Endothelial cell of umbilical vein (primary cell): ENCODE data around the gene SCIN. TPM values are rescaled to one million over a fixed set of nuclear protein-coding genes. Genes with fewer than 3 reads are reported as not detected.

Experiments
- BruUV-seq: library from RNA; stranded (reverse); fragments of 400-500 nt; replicated peaks from 2 replicates; lab custom pipeline; 2021; lab: Mats Ljungman, UMichigan
- CTCF ChIA-PET: fragments of 300-600, 350-600 bp; sonication (Branson Sonifier 250); formaldehyde crosslinking; loops from one replicate; lab custom pipeline; 2021; ENCODE audit warnings: antibody characterized with exemption, inconsistent platforms; lab: Charles Lee
- POLR2A ChIA-PET: fragments of 300-600, 350-600 bp; sonication (Branson Sonifier 250); formaldehyde crosslinking; loops from one replicate; lab custom pipeline; 2021; ENCODE audit warnings: antibody characterized with exemption, inconsistent platforms; lab: Charles Lee
- DNase-seq: peaks from one replicate; pipeline ENCODE4 v3.0.0-alpha.2; 2011; ENCODE audit warnings: low read depth, low spot score
- FAIRE-seq: peaks from 2 replicates; lab custom pipeline; 2011; peaks lifted over from hg19 to GRCh38; lab: Jason Lieb, UNC
- H2AFZ ChIP-seq: 2 replicates; pipeline ENCODE4 v1.6.0; 2012; ENCODE audit warnings: low read depth, low read length, control low read depth, inconsistent platforms
- H3K27ac ChIP-seq: 2 replicates; pipeline ENCODE4 v1.5.1; 2011; ENCODE audit warnings: low read depth, mild to moderate bottlenecking, control low read depth, low read length, moderate library complexity; ENCODE audit not compliant: insufficient read depth
- H3K27me3 ChIP-seq, 2 experiments: 2 replicates each; pipeline versions ENCODE4 v1.6.0 to v1.6.1; 2011; ENCODE audit warnings: low read length in 2 of 2, mixed read lengths in 1 of 2; ENCODE audit not compliant: control insufficient read depth in 2 of 2, insufficient read depth in 2 of 2
- H3K36me3 ChIP-seq, 2 experiments: 2 replicates in 1 of 2; 3 replicates in 1 of 2; pipeline ENCODE4 v1.5.1; 2011; ENCODE audit warnings: low read length in 2 of 2, mild to moderate bottlenecking in 1 of 2, moderate library complexity in 1 of 2; ENCODE audit not compliant: control insufficient read depth in 2 of 2, insufficient read depth in 2 of 2; ENCODE audit errors: extremely low read depth in 1 of 2
- H3K4me1 ChIP-seq: 3 replicates; pipeline ENCODE4 v1.5.1; 2011; ENCODE audit warnings: mild to moderate bottlenecking, low read length; ENCODE audit not compliant: control insufficient read depth, insufficient read depth; ENCODE audit errors: extremely low read depth
- H3K4me2 ChIP-seq: 2 replicates; pipeline ENCODE4 v1.6.1; 2011; ENCODE audit warnings: low read length, control low read depth, mixed read lengths; ENCODE audit not compliant: insufficient read depth
- H3K4me3 ChIP-seq, 3 experiments: fragments of 200-600 bp in 1 of 3; sonication (generic), shearing (Covaris generic) in 1 of 3; replicated peaks in 1 of 3; 2 replicates each; pipeline ENCODE4 v1.5.1; 2011 to 2016; ENCODE audit warnings: control low read depth in 3 of 3, low read length in 3 of 3, mild to moderate bottlenecking in 2 of 3, inconsistent platforms in 1 of 3, low read depth in 1 of 3, moderate library complexity in 1 of 3; ENCODE audit not compliant: insufficient read depth in 1 of 3
- H3K79me2 ChIP-seq: 2 replicates; pipeline ENCODE4 v1.6.0; 2012; ENCODE audit warnings: low read length, inconsistent platforms; ENCODE audit not compliant: control insufficient read depth, insufficient read depth
- H3K9ac ChIP-seq: replicated peaks from 2 replicates; pipeline ENCODE3; 2011; ENCODE audit warnings: low read length, control low read depth; ENCODE audit not compliant: insufficient read depth; ENCODE audit errors: extremely low read depth
- H3K9me1 ChIP-seq: replicated peaks from 3 replicates; pipeline ENCODE4 v1.6.0; 2011; ENCODE audit warnings: mild to moderate bottlenecking, low read length; ENCODE audit not compliant: control insufficient read depth, insufficient read depth; ENCODE audit errors: extremely low read depth
- H3K9me3 ChIP-seq: replicated peaks from 2 replicates; pipeline ENCODE4 v1.5.1; 2012; ENCODE audit warnings: low read length, inconsistent platforms; ENCODE audit not compliant: control insufficient read depth, insufficient read depth
- H4K20me1 ChIP-seq: replicated peaks from 2 replicates; pipeline ENCODE3; 2011; ENCODE audit warnings: mild to moderate bottlenecking, low read length; ENCODE audit not compliant: control insufficient read depth, insufficient read depth; ENCODE audit errors: extremely low read depth
- EZH2 ChIP-seq: IDR thresholded peaks from 2 replicates; pipeline ENCODE4 v1.6.1; 2012; ENCODE audit warnings: borderline replicate concordance, low read depth, mild to moderate bottlenecking, moderate library complexity, low read length, inconsistent platforms; ENCODE audit not compliant: severe bottlenecking
- FOS ChIP-seq: IDR thresholded peaks from 2 replicates; pipeline ENCODE4 v1.6.1; 2011; ENCODE audit warnings: mild to moderate bottlenecking, low read length, moderate library complexity, borderline replicate concordance; ENCODE audit not compliant: insufficient read depth
- GATA2 ChIP-seq: IDR thresholded peaks from 2 replicates; pipeline ENCODE4 v1.7.0; 2011; ENCODE audit warnings: low read depth, mild to moderate bottlenecking, moderate library complexity, mixed read lengths, low read length; ENCODE audit not compliant: insufficient read length, insufficient read depth
- JUN ChIP-seq: IDR thresholded peaks from 2 replicates; pipeline ENCODE4 v1.6.1; 2011; ENCODE audit warnings: borderline replicate concordance, low read depth; ENCODE audit not compliant: insufficient read length, insufficient read depth
- MYC ChIP-seq: IDR thresholded peaks from one replicate; pipeline ENCODE4 v1.6.1; 2011; ENCODE audit warnings: mild to moderate bottlenecking, low read depth, low read length
- POLR2A ChIP-seq: IDR thresholded peaks from 2 replicates; pipeline ENCODE4 v1.6.1; 2012; ENCODE audit warnings: low read depth, mild to moderate bottlenecking, control low read depth, low read length
- POLR2AphosphoS5 ChIP-seq: IDR thresholded peaks from 2 replicates; pipeline ENCODE4 v1.6.1; 2012; ENCODE audit warnings: low read depth, mild to moderate bottlenecking, control low read depth, low read length, moderate library complexity; ENCODE audit not compliant: insufficient read depth
- dilution Hi-C: fragments of 300-500 bp; cut with MboI; formaldehyde crosslinking; loops from one replicate; pipeline ENCODE4 v1.15.0; 2019; ENCODE audit warnings: low sequenced_read_pairs; ENCODE audit not compliant: extremely low pct_ligation_motif_present
- intact Hi-C: fragments of 100-400 bp; cut with micrococcal nuclease; formaldehyde crosslinking; loops from one replicate; pipeline ENCODE4 v1.10.0; 2022
- polyA plus RNA-seq, 4 experiments: library from polyadenylated mRNA; depleted of rRNA in 3 of 4; stranded (reverse) in 3 of 4; unstranded in 1 of 4; fragments of >200 nt; gene quantifications; 2 replicates each; pipeline versions ENCODE4 v1.2.1 to v1.2.3, GENCODE V29; 2011 to 2012; ENCODE audit warnings: missing spikeins in 1 of 4
- total RNA-seq: library from RNA; stranded (reverse); gene quantifications from 2 replicates; pipeline ENCODE4 v1.2.3, GENCODE V29; 2021
- TF ChIP-seq, protein P1 (sequence below): IDR thresholded peaks from 2 replicates; pipeline ENCODE4 v1.6.1; 2011; ENCODE audit not compliant: insufficient read depth, insufficient read length
- TF ChIP-seq, protein P2 (sequence below), 2 donors: IDR thresholded peaks; 1 replicate in 1 of 2; 2 replicates in 1 of 2; pipeline ENCODE4 v1.5.1; 2011; ENCODE audit warnings: low read length in 2 of 2, mild to moderate bottlenecking in 2 of 2, moderate library complexity in 2 of 2, control low read depth in 1 of 2, inconsistent platforms in 1 of 2, low read depth in 1 of 2; ENCODE audit not compliant: insufficient read depth in 1 of 2; ENCODE audit errors: extremely low read depth in 1 of 2

The SCIN gene
- total and polyA plus RNA-seq, 2 donors (not counting 3 experiments of a cell fraction or from before 2014, with no cell fraction given), result 0.07 to 0.69 TPM

DNA sequence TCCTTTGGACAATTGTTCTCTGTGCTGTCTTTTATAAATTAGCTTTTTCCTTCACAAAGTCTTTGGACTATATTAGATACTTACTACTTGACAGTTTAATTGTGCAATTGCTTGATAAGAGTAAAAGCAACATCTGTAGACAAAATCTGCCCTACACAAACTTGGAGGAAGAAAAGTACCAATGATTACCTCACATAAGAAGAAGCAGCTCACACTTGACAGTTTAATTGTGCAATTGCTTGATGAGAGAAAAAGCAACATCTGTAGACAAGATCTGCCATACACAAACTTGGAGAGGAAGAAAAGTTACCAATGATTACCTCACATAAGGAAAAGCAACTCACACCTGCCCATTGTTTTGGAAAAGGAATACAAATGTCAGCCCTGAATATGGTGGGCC lies 17.1 kb upstream of the SCIN start:
- Histone ChIP-seq H3K4me3 (no peak overlapping the region), H3K27ac (no peak overlapping the region), H3K4me2 (no peak overlapping the region), H3K4me1 (no peaks in the 10 kb centered on the region), H3K79me2 (no peaks in the 10 kb centered on the region), H3K9ac (no peak overlapping the region), H2AFZ (no peak overlapping the region), H3K9me3 (no peaks in the 10 kb centered on the region), H4K20me1 (no peaks in the 10 kb centered on the region), H3K27me3 (no peaks in the 10 kb centered on the region), H3K9me1 (no peaks in the 10 kb centered on the region), H3K36me3 (no peaks in the 10 kb centered on the region)
- TF ChIP-seq POLR2AphosphoS5 (no peak), POLR2A (no peak), MYC (no peak), FOS (no peak), EZH2 (no peak), GATA2 (no peak), JUN (no peak)
- TF ChIP-seq, protein P1, sequence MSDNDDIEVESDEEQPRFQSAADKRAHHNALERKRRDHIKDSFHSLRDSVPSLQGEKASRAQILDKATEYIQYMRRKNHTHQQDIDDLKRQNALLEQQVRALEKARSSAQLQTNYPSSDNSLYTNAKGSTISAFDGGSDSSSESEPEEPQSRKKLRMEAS, result no peak
- TF ChIP-seq, protein P2, sequence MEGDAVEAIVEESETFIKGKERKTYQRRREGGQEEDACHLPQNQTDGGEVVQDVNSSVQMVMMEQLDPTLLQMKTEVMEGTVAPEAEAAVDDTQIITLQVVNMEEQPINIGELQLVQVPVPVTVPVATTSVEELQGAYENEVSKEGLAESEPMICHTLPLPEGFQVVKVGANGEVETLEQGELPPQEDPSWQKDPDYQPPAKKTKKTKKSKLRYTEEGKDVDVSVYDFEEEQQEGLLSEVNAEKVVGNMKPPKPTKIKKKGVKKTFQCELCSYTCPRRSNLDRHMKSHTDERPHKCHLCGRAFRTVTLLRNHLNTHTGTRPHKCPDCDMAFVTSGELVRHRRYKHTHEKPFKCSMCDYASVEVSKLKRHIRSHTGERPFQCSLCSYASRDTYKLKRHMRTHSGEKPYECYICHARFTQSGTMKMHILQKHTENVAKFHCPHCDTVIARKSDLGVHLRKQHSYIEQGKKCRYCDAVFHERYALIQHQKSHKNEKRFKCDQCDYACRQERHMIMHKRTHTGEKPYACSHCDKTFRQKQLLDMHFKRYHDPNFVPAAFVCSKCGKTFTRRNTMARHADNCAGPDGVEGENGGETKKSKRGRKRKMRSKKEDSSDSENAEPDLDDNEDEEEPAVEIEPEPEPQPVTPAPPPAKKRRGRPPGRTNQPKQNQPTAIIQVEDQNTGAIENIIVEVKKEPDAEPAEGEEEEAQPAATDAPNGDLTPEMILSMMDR (IDR thresholded peaks at IDR 0.05; ENCODE audit: extremely low read depth in 1 of 2, insufficient read depth in 1 of 2, low read depth in 1 of 2, low read length in 2 of 2), result no peak
- no TSS peak for BruUV-seq
- POLR2A ChIA-PET, result no interaction called here
- no peak for FAIRE-seq
- CTCF ChIA-PET, result no interaction called here
- DNase-seq, result no peak
- intact Hi-C loops, result no loop called here
- dilution Hi-C loops, result no loop called here
